PFSK-1 (cell line): ENCODE data around the gene PIP5KL1.

Experiments used
- FOXP2 ChIP-seq: optimal IDR thresholded peaks from 2 replicates; pipeline ENCODE3; 2011; ENCODE audit warnings: borderline replicate concordance, control low read depth, inconsistent platforms; ENCODE audit not compliant: insufficient read depth; ENCODE audit errors: extremely low read length, extremely low read depth
- POLR2AphosphoS5 ChIP-seq: IDR thresholded peaks from 2 replicates; pipeline ENCODE4 v1.6.1; 2012; ENCODE audit warnings: low read depth, mild to moderate bottlenecking, control low read depth, low read length, moderate library complexity
- SIN3A ChIP-seq: IDR thresholded peaks from 2 replicates; pipeline ENCODE4 v1.6.1; 2012; ENCODE audit warnings: mild to moderate bottlenecking, low read length, moderate library complexity, borderline replicate concordance; ENCODE audit not compliant: insufficient read depth
- TAF1 ChIP-seq: IDR thresholded peaks from 2 replicates; pipeline ENCODE4 v1.6.1; 2012; ENCODE audit warnings: low read length, control low read depth, borderline replicate concordance; ENCODE audit not compliant: insufficient read depth
- TF ChIP-seq, protein P1 (sequence below), 2 experiments: IDR thresholded peaks; 2 replicates each; pipeline versions ENCODE4 v1.6.1 to v1.8.0; 2011 to 2012; ENCODE audit warnings: low read depth in 2 of 2, low read length in 2 of 2, control low read depth in 1 of 2, inconsistent platforms in 1 of 2, mild to moderate bottlenecking in 1 of 2, moderate library complexity in 1 of 2; ENCODE audit not compliant: insufficient read depth in 1 of 2

The PIP5KL1 gene

DNA sequence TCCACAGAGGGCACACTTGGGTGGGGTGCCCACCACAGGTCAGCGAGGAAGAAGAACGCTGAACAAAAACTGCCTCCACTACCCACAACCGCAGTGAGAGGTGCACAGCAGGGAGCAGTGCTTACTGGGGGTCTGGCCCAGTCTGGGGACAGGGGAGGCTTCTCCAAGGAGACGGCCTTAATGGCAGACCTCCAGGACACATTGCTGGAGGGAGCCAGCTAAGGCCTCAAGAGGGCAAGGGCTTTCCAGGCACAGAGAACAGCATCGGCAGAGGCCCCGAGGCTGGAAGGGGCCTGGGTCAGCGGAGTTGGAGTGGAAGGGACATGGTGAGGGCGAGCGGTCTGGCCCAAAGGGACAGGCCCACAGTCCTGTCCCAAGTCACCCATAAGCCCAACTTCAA lies 15.4 kb upstream of the PIP5KL1 start:
- no peak for TF ChIP-seq TAF1
- TF ChIP-seq, protein P1, sequence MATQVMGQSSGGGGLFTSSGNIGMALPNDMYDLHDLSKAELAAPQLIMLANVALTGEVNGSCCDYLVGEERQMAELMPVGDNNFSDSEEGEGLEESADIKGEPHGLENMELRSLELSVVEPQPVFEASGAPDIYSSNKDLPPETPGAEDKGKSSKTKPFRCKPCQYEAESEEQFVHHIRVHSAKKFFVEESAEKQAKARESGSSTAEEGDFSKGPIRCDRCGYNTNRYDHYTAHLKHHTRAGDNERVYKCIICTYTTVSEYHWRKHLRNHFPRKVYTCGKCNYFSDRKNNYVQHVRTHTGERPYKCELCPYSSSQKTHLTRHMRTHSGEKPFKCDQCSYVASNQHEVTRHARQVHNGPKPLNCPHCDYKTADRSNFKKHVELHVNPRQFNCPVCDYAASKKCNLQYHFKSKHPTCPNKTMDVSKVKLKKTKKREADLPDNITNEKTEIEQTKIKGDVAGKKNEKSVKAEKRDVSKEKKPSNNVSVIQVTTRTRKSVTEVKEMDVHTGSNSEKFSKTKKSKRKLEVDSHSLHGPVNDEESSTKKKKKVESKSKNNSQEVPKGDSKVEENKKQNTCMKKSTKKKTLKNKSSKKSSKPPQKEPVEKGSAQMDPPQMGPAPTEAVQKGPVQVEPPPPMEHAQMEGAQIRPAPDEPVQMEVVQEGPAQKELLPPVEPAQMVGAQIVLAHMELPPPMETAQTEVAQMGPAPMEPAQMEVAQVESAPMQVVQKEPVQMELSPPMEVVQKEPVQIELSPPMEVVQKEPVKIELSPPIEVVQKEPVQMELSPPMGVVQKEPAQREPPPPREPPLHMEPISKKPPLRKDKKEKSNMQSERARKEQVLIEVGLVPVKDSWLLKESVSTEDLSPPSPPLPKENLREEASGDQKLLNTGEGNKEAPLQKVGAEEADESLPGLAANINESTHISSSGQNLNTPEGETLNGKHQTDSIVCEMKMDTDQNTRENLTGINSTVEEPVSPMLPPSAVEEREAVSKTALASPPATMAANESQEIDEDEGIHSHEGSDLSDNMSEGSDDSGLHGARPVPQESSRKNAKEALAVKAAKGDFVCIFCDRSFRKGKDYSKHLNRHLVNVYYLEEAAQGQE (IDR thresholded peaks at IDR 0.05; ENCODE audit: insufficient read depth in 1 of 2, low read depth in 2 of 2, low read length in 2 of 2), result no peak
- TF ChIP-seq POLR2AphosphoS5, result no peak
- no peak for TF ChIP-seq SIN3A
- TF ChIP-seq FOXP2, result no peak

DNA sequence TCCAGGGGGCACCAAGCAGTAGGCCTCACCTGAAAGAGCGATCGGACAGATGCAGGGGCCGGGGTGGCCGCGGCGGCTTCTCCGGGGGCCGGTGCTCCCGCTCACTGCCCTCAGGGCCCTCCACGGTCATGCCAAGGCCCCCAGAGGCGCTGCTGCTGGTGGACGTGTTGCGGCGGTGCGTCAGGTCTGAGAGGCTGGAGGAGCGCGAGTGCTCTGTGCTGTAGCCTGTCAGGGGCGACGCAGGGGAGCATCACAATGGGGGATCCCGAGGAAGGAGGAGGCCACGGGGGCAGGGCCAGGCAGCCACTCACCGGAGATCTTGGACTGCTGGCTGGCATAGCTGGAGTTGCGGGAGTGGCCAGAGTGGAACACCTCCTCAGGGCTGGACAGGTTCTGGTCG lies 14.8 kb upstream of the PIP5KL1 start:
- no peak for TF ChIP-seq SIN3A
- no peak for TF ChIP-seq POLR2AphosphoS5
- TF ChIP-seq, protein P1 (IDR thresholded peaks at IDR 0.05; ENCODE audit: insufficient read depth in 1 of 2, low read depth in 2 of 2, low read length in 2 of 2), result no peak
- TF ChIP-seq FOXP2, result no peak
- no peak for TF ChIP-seq TAF1

DNA sequence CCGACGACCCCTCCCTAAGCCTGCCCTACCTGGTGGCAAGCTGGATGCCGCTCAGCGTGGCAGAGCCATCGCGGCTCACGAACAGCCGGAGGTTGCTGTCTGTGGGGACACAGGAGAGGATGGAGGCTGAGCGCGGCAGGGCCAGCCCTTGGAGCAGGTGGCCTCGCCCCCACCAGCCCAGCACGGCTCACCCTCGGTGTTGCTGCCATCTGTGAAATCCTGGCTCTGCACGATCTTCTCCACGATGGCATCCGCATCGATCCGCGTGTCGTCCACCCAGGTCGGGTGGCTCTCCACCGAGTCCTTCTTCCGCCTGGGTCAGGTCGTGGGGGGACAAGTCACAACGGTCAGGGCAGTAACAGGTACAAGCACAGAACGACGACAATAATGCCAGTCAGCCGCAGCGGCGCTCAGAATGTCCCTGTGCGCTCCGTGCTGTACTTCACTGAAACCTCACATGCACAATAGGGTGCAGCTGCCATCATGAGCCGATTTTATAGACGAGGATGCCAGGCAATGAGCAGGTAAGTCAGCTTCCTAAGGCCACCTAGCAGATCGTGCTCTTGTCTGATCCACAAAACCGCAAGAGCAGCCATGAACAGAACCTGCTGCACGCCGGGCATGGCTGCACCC lies 14.1 kb upstream of the PIP5KL1 start:
- TF ChIP-seq TAF1 (no peak), POLR2AphosphoS5 (no peak), FOXP2 (no peak), SIN3A (no peak)
- TF ChIP-seq, protein P1 (IDR thresholded peaks at IDR 0.05; ENCODE audit: insufficient read depth in 1 of 2, low read depth in 2 of 2, low read length in 2 of 2), result no peak

DNA sequence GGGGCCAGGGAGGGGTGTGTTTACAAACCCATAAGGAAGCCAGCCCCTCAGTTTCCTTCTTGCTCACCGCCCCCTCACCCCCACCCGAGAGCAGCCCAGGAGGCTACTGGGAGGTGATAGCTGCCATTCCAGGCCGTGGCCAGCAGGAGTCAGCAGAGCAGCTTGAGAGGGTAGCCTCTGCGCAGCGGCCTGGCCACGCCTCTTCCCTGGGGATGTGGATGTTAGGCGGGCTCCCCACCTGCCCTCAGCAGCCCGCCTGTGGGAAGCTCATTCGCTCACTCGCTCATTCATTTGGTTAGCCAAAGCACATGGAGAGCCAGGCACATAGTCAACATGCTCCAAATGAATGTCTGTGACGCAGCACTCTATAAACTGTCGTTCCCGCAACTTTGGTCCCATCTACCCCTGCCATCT lies 13.2 kb upstream of the PIP5KL1 start:
- TF ChIP-seq, protein P1 (IDR thresholded peaks at IDR 0.05; ENCODE audit: insufficient read depth in 1 of 2, low read depth in 2 of 2, low read length in 2 of 2), result no peak
- TF ChIP-seq POLR2AphosphoS5 (no peak), TAF1 (no peak), FOXP2 (no peak), SIN3A (no peak)

DNA sequence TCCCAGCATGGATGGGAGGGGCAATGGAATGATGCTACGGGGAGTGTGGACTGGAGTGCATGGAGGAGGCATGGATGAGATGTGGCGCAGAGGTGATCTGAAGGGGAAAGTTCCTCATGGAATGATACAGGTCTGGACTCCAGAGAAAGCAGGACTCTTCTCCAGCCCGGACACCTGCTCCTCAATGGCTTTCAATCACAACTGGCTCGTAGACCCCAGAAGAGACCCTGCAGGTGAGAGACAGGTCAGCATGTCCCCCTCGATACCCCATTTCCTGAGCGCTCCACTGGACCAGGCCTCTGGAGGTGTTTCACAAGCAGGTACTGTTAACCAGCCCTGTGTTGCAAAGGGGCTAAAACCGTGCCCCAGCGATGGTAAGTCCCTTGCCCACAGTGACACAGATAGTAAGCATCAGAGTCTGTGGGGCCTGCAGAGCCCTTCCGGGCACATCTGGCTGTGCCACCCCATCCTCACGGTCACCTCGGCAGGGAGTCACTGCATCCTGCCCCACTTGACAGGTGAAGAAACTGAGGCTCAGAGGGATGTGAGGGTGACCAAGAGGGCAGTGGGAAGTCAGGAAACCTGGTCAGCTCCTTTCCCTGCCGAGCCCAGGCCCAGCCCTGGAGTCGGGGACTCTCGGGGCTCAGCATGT lies 12.6 kb upstream of the PIP5KL1 start:
- TF ChIP-seq SIN3A, result no peak
- TF ChIP-seq POLR2AphosphoS5, result no peak
- TF ChIP-seq FOXP2, result no peak
- no peak for TF ChIP-seq TAF1
- TF ChIP-seq, protein P1 (IDR thresholded peaks at IDR 0.05; ENCODE audit: insufficient read depth in 1 of 2, low read depth in 2 of 2, low read length in 2 of 2), result no peak
